NT2/D1 (cell line): ENCODE data around the gene SPATA20.

Experiments used
- SUZ12 ChIP-seq: IDR thresholded peaks from 2 replicates; pipeline ENCODE4 v1.6.1; 2011; ENCODE audit not compliant: insufficient read length, insufficient read depth; ENCODE audit errors: extremely low read depth
- YY1 ChIP-seq: IDR thresholded peaks from 2 replicates; pipeline ENCODE4 v1.6.1; 2011; ENCODE audit not compliant: insufficient read length, insufficient read depth
- ZNF274 ChIP-seq: IDR thresholded peaks from 2 replicates; pipeline ENCODE4 v1.6.1; 2011; ENCODE audit warnings: mild to moderate bottlenecking, low read depth, low read length

- TF ChIP-seq ZNF274 (no peak), SUZ12 (no peak), YY1 (no peak)
Observed at GRCh38 chr17:50583641-50584040, 36.7 kb downstream of the SPATA20 start.
